ENCODE data around the gene UQCC2. TPM values are rescaled to one million over a fixed set of nuclear protein-coding genes. Genes with fewer than 3 reads are reported as not detected.

UQCC2 gene
- total and polyA plus RNA-seq, 2 donors (not counting 1 experiment from before 2014, with no cell fraction given): 13.2 to 16.6 TPM

GRCh38 chr6:33698494-33698893 is 13.0 kb downstream of the UQCC2 start:
- ChIA-PET POLR2A (interaction anchor here (0.8 kb wide), 1 partner anchor 48 kb away, joined by 3 read pairs; no protein-coding TSS in a partner anchor), CTCF (interaction anchor here (0.9 to 2.1 kb wide), 4 partner anchors 107 to 111 kb away, joined by 3 to 10 read pairs (median 6); no protein-coding TSS in a partner anchor)
- Histone ChIP-seq H3K9me3 (ENCODE audit: control extremely low read depth in 1 of 3, control insufficient read depth in 2 of 3, insufficient read depth in 1 of 3, low read length in 2 of 3) (no peaks in the 10 kb centered on the region), H3K27me3 (replicated peaks in 1 of 4; ENCODE audit: control extremely low read depth in 1 of 4, control insufficient read depth in 3 of 4, insufficient read depth in 4 of 4, low read length in 3 of 4) (no peaks in the 10 kb centered on the region), H3K4me1 (ENCODE audit: control insufficient read depth in 2 of 2, insufficient read depth in 2 of 2, low read length in 2 of 2) (peaks cover 74% of the 10 kb centered on the region in 2 donors), H3K79me2 (ENCODE audit: control insufficient read depth, insufficient read depth, low read length) (peaks cover 12% of the 10 kb centered on the region), H3K36me3 (replicated peaks in 1 of 2; ENCODE audit: control extremely low read depth in 1 of 2, control insufficient read depth in 1 of 2, extremely low read depth in 1 of 2, insufficient read depth in 2 of 2, low read length in 1 of 2) (peaks cover 0 to 12% of the 10 kb centered on the region in 2 experiments), H4K20me1 (ENCODE audit: control insufficient read depth, insufficient read depth, low read length, poor library complexity, severe bottlenecking) (no peaks in the 10 kb centered on the region), H3K9ac (ENCODE audit: low read length) (no peak overlapping the region), H3K27ac (ENCODE audit: low read length in 2 of 2) (peak overlapping the region; percentile 33 to 91), H3K4me2 (replicated peaks; ENCODE audit: low read depth, low read length, poor library complexity, severe bottlenecking) (peak overlapping the region; percentile 82), H2AFZ (ENCODE audit: insufficient read depth, low read depth, low read length, poor library complexity, severe bottlenecking) (peak overlapping the region; percentile 18), H3K4me3 (ENCODE audit: control extremely low read depth in 1 of 5, extremely low read depth in 1 of 5, insufficient read depth in 1 of 5, low read depth in 2 of 5, low read length in 4 of 5) (no peak overlapping the region)
- Mint-ChIP-seq H3K4me3 (peak overlapping the region; percentile 29), H3K27ac (peak overlapping the region; percentile 83), H3K9me3 (ENCODE audit: insufficient read depth) (no peaks in the 10 kb centered on the region), H3K27me3 (no peaks in the 10 kb centered on the region), H3K4me1 (peaks cover 75% of the 10 kb centered on the region)
- intact Hi-C loops (cut with micrococcal nuclease): no loop called here
- DNase-seq: no peak
- 53% methylated on average over 8 of the region's 10 CpGs for WGBS (ENCODE audit: insufficient coverage)
- no peak for ATAC-seq (ENCODE audit: low read depth)
- no peak for TF ChIP-seq CTCF (IDR thresholded peaks at IDR 0.05)
- no peak for TF ChIP-seq EZH2 (IDR thresholded peaks at IDR 0.05; ENCODE audit: borderline replicate concordance, insufficient read depth, low read depth, low read length, poor library complexity, severe bottlenecking)

- Histone ChIP-seq H3K27ac (ENCODE audit: low read length in 2 of 2) (peak overlapping the region; percentile 91 to 92), H3K36me3 (replicated peaks in 1 of 2; ENCODE audit: control extremely low read depth in 1 of 2, control insufficient read depth in 1 of 2, extremely low read depth in 1 of 2, insufficient read depth in 2 of 2, low read length in 1 of 2) (peaks cover 0 to 12% of the 10 kb centered on the region in 2 experiments), H3K9me3 (ENCODE audit: control extremely low read depth in 1 of 3, control insufficient read depth in 2 of 3, insufficient read depth in 1 of 3, low read length in 2 of 3) (no peaks in the 10 kb centered on the region), H3K27me3 (replicated peaks in 1 of 4; ENCODE audit: control extremely low read depth in 1 of 4, control insufficient read depth in 3 of 4, insufficient read depth in 4 of 4, low read length in 3 of 4) (no peaks in the 10 kb centered on the region), H3K4me1 (ENCODE audit: control insufficient read depth in 2 of 2, insufficient read depth in 2 of 2, low read length in 2 of 2) (peaks cover 80% of the 10 kb centered on the region in 2 donors), H3K79me2 (ENCODE audit: control insufficient read depth, insufficient read depth, low read length) (peaks cover 12% of the 10 kb centered on the region), H3K4me3 (ENCODE audit: control extremely low read depth in 1 of 5, extremely low read depth in 1 of 5, insufficient read depth in 1 of 5, low read depth in 2 of 5, low read length in 4 of 5) (no peak overlapping the region), H3K9ac (ENCODE audit: low read length) (peak overlapping the region; percentile 59), H3K4me2 (replicated peaks; ENCODE audit: low read depth, low read length, poor library complexity, severe bottlenecking) (peak overlapping the region; percentile 82), H4K20me1 (ENCODE audit: control insufficient read depth, insufficient read depth, low read length, poor library complexity, severe bottlenecking) (no peaks in the 10 kb centered on the region), H2AFZ (ENCODE audit: insufficient read depth, low read depth, low read length, poor library complexity, severe bottlenecking) (no peak overlapping the region)
- ATAC-seq (ENCODE audit: low read depth) (no peak), DNase-seq (no peak)
- H3K4me3 Mint-ChIP-seq: no peak overlapping the region
- TF ChIP-seq EZH2 (IDR thresholded peaks at IDR 0.05; ENCODE audit: borderline replicate concordance, insufficient read depth, low read depth, low read length, poor library complexity, severe bottlenecking) (no peak), CTCF (IDR thresholded peaks at IDR 0.05) (no peak)
- H3K4me1 Mint-ChIP-seq: peaks cover 82% of the 10 kb centered on the region
- ChIA-PET POLR2A (no interaction called here), CTCF (interaction anchor here (0.8 to 2.1 kb wide), 13 partner anchors 11 to 112 kb away, joined by 3 to 10 read pairs (median 5); partner anchors contain the start of gene UQCC2)
- intact Hi-C loops (cut with micrococcal nuclease): no loop called here
- no peaks in the 10 kb centered on the region for H3K9me3 Mint-ChIP-seq (ENCODE audit: insufficient read depth)
- H3K27ac Mint-ChIP-seq: peak overlapping the region; percentile 91
- 98% methylated on average over 10 of the region's 10 CpGs for WGBS (ENCODE audit: insufficient coverage)
- no peaks in the 10 kb centered on the region for H3K27me3 Mint-ChIP-seq
These were observed 13.7 kb downstream of the UQCC2 start for GRCh38 chr6:33697845-33698244.

Measured in B cell (primary cell).